ENCODE results near the gene EPB41L4B. TPM values are rescaled to one million over a fixed set of nuclear protein-coding genes. Genes with fewer than 3 reads are reported as not detected.

The EPB41L4B gene
- total and polyA plus RNA-seq, 2 experiments from 2014 or later, result 11.0 to 32.2 TPM

DNA sequence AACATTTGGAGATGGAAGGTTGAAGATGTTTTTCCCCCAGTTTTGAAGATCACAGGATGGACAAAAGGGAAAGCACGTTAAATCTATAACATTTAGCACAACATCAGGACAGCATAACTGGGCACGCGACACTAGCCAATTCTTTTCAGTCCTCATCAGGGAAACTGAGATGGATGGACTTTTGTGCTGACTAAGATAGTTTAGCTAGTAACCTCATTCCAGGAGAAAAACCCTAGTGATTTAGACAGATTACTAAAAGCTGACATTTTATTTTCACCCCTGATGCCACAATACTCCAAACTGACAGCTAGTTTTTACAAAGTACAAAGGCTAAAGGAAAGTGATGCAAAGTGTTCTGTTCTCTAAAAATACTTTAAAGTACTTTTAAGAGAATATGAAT is 53.3 kb downstream of the EPB41L4B start:
- H3K9me3 Mint-ChIP-seq, result no peaks in the 10 kb centered on the region; the same call in 2 of the 3 replicates
- H3K4me3 ChIP-seq, result no peak overlapping the region
- H3F3A ChIP-seq (replicated peaks; ENCODE audit: low read depth), result no peaks in the 10 kb centered on the region
- no peaks in the 10 kb centered on the region for H3K27me3 ChIP-seq (ENCODE audit: insufficient read depth)
- H3K4me3 Mint-ChIP-seq, result no peak overlapping the region
- peaks cover 31% of the 10 kb centered on the region for H3K79me2 ChIP-seq (replicated peaks; ENCODE audit: insufficient read depth)
- no peak overlapping the region for H3K27ac Mint-ChIP-seq
- ATAC-seq (no peak), DNase-seq (ENCODE audit: low spot score) (no peak)
- peaks cover 4% of the 10 kb centered on the region for H3K36me3 ChIP-seq (ENCODE audit: insufficient read depth)
- no peaks in the 10 kb centered on the region for H3K27me3 Mint-ChIP-seq (ENCODE audit: insufficient read depth, low read depth, poor library complexity)
- H2AFZ ChIP-seq, result no peak overlapping the region
- H3K4me2 ChIP-seq, result no peak overlapping the region
- H4K20me1 ChIP-seq (replicated peaks; ENCODE audit: insufficient read depth), result peaks cover 14% of the 10 kb centered on the region; the same call in 1 of the 2 replicates
- H3K27ac ChIP-seq (ENCODE audit: low read depth), result no peak overlapping the region
- H3K4me1 Mint-ChIP-seq, result peaks cover 23% of the 10 kb centered on the region
- TF ChIP-seq ZNF114 (CRISPR knock-in tag; IDR thresholded peaks at IDR 0.05), result no peak
- no peak for TF ChIP-seq POLR2AphosphoS5 (IDR thresholded peaks at IDR 0.05; ENCODE audit: low read depth)
- TF ChIP-seq, protein P1, sequence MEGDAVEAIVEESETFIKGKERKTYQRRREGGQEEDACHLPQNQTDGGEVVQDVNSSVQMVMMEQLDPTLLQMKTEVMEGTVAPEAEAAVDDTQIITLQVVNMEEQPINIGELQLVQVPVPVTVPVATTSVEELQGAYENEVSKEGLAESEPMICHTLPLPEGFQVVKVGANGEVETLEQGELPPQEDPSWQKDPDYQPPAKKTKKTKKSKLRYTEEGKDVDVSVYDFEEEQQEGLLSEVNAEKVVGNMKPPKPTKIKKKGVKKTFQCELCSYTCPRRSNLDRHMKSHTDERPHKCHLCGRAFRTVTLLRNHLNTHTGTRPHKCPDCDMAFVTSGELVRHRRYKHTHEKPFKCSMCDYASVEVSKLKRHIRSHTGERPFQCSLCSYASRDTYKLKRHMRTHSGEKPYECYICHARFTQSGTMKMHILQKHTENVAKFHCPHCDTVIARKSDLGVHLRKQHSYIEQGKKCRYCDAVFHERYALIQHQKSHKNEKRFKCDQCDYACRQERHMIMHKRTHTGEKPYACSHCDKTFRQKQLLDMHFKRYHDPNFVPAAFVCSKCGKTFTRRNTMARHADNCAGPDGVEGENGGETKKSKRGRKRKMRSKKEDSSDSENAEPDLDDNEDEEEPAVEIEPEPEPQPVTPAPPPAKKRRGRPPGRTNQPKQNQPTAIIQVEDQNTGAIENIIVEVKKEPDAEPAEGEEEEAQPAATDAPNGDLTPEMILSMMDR (conservative IDR thresholded peaks at IDR 0.05; ENCODE audit: low read depth in 2 of 2), result no peak
- no peak for TF ChIP-seq EZH2phosphoT487 (IDR thresholded peaks at IDR 0.05; ENCODE audit: unreplicated experiment)
- TF ChIP-seq, protein P2, sequence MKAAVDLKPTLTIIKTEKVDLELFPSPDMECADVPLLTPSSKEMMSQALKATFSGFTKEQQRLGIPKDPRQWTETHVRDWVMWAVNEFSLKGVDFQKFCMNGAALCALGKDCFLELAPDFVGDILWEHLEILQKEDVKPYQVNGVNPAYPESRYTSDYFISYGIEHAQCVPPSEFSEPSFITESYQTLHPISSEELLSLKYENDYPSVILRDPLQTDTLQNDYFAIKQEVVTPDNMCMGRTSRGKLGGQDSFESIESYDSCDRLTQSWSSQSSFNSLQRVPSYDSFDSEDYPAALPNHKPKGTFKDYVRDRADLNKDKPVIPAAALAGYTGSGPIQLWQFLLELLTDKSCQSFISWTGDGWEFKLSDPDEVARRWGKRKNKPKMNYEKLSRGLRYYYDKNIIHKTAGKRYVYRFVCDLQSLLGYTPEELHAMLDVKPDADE (IDR thresholded peaks at IDR 0.05), result no peak
- no peak for TF ChIP-seq NANOG (IDR thresholded peaks at IDR 0.05; ENCODE audit: borderline replicate concordance)
- peaks cover 17% of the 10 kb centered on the region for H3K4me1 ChIP-seq (ENCODE audit: insufficient read depth)
- H3K9me2 ChIP-seq (ENCODE audit: insufficient read depth), result no peaks in the 10 kb centered on the region
- peaks cover 18% of the 10 kb centered on the region for H3K36me3 Mint-ChIP-seq (ENCODE audit: low read depth)

DNA sequence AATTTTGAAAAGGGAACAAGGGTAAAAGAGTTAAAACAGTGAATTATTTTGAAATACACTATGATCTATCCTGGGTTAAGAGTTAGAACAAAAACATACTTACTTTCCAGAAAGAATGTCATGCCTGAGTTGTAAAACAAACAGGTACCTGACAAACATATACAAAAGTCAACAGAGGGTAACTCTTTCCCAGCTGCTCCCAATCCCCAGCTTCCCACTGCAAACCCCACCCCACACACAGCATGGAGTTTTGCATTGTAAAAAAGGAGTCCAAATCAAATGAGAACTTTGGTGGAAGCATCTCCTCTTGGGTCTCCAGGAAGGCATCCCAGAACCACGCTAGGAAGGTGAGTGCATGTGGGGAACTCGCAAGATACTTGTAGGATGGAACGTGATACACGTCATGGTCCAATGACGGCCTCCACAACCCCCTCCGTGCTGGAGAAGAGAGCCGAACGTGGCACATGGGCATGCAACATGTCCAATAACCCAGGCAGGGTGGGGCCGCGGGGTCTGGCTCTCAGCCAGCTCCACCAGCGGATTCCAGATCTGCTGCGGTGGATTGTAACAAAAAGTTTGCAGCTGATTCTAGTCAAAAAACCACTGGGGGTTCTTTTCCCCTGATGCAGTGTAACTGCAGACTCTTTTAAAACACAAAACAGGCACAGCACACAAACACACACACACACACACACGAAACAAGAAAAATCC is 55.8 kb downstream of the EPB41L4B start:
- Mint-ChIP-seq H3K36me3 (ENCODE audit: low read depth) (peaks cover 22% of the 10 kb centered on the region), H3K27ac (0 out of 2 replicates have a peak overlapping the region, but pooled peaks have one; percentile 1), H3K27me3 (ENCODE audit: insufficient read depth, low read depth, poor library complexity) (peaks cover 2% of the 10 kb centered on the region), H3K4me1 (peaks cover 10% of the 10 kb centered on the region), H3K9me3 (no peaks in the 10 kb centered on the region; the same call in 2 of the 3 replicates), H3K4me3 (no peak overlapping the region)
- H3K36me3 ChIP-seq (ENCODE audit: insufficient read depth), result peaks cover 4% of the 10 kb centered on the region
- peaks cover 15% of the 10 kb centered on the region for H3K79me2 ChIP-seq (replicated peaks; ENCODE audit: insufficient read depth)
- H3K4me3 ChIP-seq, result no peak overlapping the region
- no peaks in the 10 kb centered on the region for H3F3A ChIP-seq (replicated peaks; ENCODE audit: low read depth)
- DNase-seq (ENCODE audit: low spot score), result no peak
- peaks cover 7% of the 10 kb centered on the region; the same call in 1 of the 2 replicates for H3K4me1 ChIP-seq (ENCODE audit: insufficient read depth)
- no peak for ATAC-seq
- no peak overlapping the region for H2AFZ ChIP-seq
- H3K27ac ChIP-seq (ENCODE audit: low read depth), result no peak overlapping the region
- H3K27me3 ChIP-seq (ENCODE audit: insufficient read depth), result no peaks in the 10 kb centered on the region
- no peaks in the 10 kb centered on the region for H3K9me2 ChIP-seq (ENCODE audit: insufficient read depth)
- no peak overlapping the region for H3K4me2 ChIP-seq
- peaks cover 9% of the 10 kb centered on the region; the same call in 1 of the 2 replicates for H4K20me1 ChIP-seq (replicated peaks; ENCODE audit: insufficient read depth)
- TF ChIP-seq POLR2AphosphoS5 (IDR thresholded peaks at IDR 0.05; ENCODE audit: low read depth) (no peak), NANOG (IDR thresholded peaks at IDR 0.05; ENCODE audit: borderline replicate concordance) (no peak)
- TF ChIP-seq, protein P3, sequence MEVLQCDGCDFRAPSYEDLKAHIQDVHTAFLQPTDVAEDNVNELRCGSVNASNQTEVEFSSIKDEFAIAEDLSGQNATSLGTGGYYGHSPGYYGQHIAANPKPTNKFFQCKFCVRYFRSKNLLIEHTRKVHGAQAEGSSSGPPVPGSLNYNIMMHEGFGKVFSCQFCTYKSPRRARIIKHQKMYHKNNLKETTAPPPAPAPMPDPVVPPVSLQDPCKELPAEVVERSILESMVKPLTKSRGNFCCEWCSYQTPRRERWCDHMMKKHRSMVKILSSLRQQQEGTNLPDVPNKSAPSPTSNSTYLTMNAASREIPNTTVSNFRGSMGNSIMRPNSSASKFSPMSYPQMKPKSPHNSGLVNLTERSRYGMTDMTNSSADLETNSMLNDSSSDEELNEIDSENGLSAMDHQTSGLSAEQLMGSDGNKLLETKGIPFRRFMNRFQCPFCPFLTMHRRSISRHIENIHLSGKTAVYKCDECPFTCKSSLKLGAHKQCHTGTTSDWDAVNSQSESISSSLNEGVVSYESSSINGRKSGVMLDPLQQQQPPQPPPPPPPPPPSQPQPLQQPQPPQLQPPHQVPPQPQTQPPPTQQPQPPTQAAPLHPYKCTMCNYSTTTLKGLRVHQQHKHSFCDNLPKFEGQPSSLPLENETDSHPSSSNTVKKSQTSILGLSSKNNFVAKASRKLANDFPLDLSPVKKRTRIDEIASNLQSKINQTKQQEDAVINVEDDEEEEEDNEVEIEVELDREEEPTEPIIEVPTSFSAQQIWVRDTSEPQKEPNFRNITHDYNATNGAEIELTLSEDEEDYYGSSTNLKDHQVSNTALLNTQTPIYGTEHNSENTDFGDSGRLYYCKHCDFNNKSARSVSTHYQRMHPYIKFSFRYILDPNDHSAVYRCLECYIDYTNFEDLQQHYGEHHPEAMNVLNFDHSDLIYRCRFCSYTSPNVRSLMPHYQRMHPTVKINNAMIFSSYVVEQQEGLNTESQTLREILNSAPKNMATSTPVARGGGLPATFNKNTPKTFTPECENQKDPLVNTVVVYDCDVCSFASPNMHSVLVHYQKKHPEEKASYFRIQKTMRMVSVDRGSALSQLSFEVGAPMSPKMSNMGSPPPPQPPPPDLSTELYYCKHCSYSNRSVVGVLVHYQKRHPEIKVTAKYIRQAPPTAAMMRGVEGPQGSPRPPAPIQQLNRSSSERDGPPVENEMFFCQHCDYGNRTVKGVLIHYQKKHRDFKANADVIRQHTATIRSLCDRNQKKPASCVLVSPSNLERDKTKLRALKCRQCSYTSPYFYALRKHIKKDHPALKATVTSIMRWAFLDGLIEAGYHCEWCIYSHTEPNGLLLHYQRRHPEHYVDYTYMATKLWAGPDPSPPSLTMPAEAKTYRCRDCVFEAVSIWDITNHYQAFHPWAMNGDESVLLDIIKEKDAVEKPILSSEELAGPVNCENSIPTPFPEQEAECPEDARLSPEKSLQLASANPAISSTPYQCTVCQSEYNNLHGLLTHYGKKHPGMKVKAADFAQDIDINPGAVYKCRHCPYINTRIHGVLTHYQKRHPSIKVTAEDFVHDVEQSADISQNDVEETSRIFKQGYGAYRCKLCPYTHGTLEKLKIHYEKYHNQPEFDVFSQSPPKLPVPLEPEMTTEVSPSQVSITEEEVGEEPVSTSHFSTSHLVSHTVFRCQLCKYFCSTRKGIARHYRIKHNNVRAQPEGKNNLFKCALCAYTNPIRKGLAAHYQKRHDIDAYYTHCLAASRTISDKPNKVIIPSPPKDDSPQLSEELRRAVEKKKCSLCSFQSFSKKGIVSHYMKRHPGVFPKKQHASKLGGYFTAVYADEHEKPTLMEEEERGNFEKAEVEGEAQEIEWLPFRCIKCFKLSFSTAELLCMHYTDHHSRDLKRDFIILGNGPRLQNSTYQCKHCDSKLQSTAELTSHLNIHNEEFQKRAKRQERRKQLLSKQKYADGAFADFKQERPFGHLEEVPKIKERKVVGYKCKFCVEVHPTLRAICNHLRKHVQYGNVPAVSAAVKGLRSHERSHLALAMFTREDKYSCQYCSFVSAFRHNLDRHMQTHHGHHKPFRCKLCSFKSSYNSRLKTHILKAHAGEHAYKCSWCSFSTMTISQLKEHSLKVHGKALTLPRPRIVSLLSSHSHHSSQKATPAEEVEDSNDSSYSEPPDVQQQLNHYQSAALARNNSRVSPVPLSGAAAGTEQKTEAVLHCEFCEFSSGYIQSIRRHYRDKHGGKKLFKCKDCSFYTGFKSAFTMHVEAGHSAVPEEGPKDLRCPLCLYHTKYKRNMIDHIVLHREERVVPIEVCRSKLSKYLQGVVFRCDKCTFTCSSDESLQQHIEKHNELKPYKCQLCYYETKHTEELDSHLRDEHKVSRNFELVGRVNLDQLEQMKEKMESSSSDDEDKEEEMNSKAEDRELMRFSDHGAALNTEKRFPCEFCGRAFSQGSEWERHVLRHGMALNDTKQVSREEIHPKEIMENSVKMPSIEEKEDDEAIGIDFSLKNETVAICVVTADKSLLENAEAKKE (CRISPR knock-in tag; IDR thresholded peaks at IDR 0.05), result no peak
